ENCODE data around the gene ITGA3. TPM values are rescaled to one million over a fixed set of nuclear protein-coding genes. Genes with fewer than 3 reads are reported as not detected.

The ITGA3 gene
- total RNA-seq, 1 donor from 2014 or later, result 50.8 TPM

DNA sequence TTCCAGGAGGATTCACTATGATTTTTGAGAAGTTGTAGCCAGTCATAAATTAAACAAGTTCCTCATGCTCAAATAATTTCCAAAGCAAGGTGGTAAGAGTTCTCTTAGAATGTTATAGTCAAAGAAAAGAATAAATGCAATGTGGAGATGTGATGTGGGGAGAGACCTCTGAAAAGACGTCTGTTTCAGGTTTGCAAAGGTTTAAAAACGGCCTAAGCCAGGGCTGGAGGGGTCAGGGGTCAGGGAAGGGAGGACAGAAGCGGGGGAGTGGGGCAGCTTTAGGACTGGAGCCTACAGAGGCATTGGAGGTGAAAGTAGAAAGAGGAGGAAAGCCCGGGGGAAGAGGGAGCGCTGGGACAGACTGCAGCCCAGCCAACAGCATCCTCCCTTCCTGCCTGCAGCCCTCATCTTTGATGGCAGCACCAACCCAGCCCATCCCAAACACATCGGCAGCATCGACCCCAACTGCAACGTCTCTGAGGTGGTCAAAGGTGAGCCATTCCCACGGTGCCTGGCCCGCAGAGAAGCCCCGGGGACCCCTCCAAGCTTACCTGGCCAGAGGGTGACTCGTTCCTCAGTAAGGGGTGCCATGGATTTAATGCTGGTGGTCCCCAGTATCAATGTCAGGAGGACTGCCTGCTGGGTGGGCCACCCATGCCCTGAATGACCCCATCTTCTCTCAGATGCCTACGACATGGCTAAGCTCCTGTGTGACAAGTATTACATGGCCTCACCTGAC lies 50.7 kb downstream of the ITGA3 start:
- no peak overlapping the region for H3K4me3 ChIP-seq
- H3K27me3 ChIP-seq, result no peaks in the 10 kb centered on the region
- TF ChIP-seq POLR2AphosphoS5 (IDR thresholded peaks at IDR 0.05; ENCODE audit: insufficient read depth in 1 of 2, low read depth in 1 of 2) (no peak), POLR2A (IDR thresholded peaks at IDR 0.05) (no peak)
- TF ChIP-seq, protein P1, sequence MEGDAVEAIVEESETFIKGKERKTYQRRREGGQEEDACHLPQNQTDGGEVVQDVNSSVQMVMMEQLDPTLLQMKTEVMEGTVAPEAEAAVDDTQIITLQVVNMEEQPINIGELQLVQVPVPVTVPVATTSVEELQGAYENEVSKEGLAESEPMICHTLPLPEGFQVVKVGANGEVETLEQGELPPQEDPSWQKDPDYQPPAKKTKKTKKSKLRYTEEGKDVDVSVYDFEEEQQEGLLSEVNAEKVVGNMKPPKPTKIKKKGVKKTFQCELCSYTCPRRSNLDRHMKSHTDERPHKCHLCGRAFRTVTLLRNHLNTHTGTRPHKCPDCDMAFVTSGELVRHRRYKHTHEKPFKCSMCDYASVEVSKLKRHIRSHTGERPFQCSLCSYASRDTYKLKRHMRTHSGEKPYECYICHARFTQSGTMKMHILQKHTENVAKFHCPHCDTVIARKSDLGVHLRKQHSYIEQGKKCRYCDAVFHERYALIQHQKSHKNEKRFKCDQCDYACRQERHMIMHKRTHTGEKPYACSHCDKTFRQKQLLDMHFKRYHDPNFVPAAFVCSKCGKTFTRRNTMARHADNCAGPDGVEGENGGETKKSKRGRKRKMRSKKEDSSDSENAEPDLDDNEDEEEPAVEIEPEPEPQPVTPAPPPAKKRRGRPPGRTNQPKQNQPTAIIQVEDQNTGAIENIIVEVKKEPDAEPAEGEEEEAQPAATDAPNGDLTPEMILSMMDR (IDR thresholded peaks at IDR 0.05), result no peak
- no peak overlapping the region for H3K27ac ChIP-seq
- H3K9me3 ChIP-seq, result no peaks in the 10 kb centered on the region
- intact Hi-C loops (cut with DNase I), result no loop called here
- peaks cover 0 to 47% of the 10 kb centered on the region in 2 donors for H3K36me3 ChIP-seq
- no peak for DNase-seq (ENCODE audit: extremely low spot score in 2 of 2)
- H3K4me1 ChIP-seq, result peaks cover 29% of the 10 kb centered on the region

DNA sequence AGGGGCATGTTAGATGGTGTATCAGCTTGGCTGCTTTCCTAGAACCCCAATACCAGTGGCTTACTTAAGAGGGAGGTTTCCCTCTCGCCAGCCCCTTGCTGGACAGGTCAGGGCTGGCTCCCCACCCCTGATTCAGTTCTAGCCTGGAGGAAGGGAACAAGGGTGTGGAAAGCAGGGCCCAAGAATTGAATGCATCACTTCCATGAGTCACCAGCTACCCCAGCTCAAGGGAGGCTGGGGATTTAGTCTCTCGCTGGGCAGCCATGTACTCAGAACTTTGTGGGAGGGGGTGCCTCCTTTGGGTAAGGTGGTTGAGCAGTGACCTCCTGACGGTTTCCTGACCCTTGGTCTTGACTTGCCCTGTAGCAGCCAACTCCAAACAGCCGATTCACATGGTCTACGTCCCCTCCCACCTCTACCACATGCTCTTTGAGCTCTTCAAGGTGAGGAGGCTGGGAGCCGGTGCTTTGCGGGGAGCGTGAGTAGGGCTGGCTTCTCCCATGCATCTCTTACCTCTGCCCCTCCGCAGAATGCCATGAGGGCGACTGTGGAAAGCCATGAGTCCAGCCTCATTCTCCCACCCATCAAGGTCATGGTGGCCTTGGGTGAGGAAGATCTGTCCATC lies 52.0 kb downstream of the ITGA3 start:
- H3K4me1 ChIP-seq, result peaks cover 29% of the 10 kb centered on the region
- peak in 1 of 2 donors; percentile 28 for TF ChIP-seq POLR2AphosphoS5 (IDR thresholded peaks at IDR 0.05; ENCODE audit: insufficient read depth in 1 of 2, low read depth in 1 of 2)
- TF ChIP-seq, protein P1 (IDR thresholded peaks at IDR 0.05), result no peak
- no peak overlapping the region for H3K27ac ChIP-seq
- intact Hi-C loops (cut with DNase I), result no loop called here
- no peaks in the 10 kb centered on the region for H3K27me3 ChIP-seq
- H3K9me3 ChIP-seq, result no peaks in the 10 kb centered on the region
- DNase-seq (ENCODE audit: extremely low spot score in 2 of 2), result no peak
- H3K4me3 ChIP-seq, result no peak overlapping the region
- H3K36me3 ChIP-seq, result peaks cover 0 to 47% of the 10 kb centered on the region in 2 donors

DNA sequence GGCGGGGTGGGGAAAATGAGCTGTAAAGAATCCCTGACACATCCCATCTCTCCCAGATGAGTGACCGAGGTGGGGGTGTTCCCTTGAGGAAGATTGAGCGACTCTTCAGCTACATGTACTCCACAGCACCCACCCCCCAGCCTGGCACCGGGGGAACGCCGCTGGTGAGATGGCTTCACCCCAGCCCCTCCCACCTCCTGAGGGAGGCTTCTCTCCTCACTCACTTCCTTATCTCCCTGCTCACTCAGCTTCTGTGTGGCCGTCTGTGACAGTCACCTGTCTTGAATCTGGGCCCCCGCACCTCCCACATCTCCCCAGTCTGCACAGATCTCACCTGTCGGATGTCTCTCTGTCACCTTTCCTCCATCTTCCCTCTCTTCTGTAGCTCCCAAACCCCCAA lies 52.6 kb downstream of the ITGA3 start:
- no peak overlapping the region for H3K27ac ChIP-seq
- intact Hi-C loops (cut with DNase I), result no loop called here

DNA sequence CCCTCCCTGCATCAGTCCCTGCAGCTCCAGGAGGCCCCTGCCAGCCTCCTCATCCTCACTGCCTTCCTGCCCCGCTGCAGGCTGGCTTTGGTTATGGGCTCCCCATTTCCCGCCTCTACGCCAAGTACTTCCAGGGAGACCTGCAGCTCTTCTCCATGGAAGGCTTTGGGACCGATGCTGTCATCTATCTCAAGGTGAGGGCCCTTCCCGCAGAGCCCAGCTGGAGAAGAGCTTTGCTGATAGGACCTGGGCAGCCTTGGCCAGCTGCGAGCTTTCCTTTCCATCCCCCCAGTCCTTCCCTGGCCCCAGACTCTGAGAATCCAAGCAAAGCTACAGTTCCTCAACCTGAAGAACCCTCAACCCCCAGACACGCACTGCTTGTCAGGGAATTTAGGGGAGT lies 53.3 kb downstream of the ITGA3 start:
- intact Hi-C loops (cut with DNase I), result no loop called here
- no peaks in the 10 kb centered on the region for H3K27me3 ChIP-seq
- peaks cover 25% of the 10 kb centered on the region for H3K4me1 ChIP-seq
- H3K27ac ChIP-seq, result no peak overlapping the region
- peaks cover 0 to 47% of the 10 kb centered on the region in 2 donors for H3K36me3 ChIP-seq
- TF ChIP-seq, protein P1 (IDR thresholded peaks at IDR 0.05), result no peak
- TF ChIP-seq POLR2AphosphoS5 (IDR thresholded peaks at IDR 0.05; ENCODE audit: insufficient read depth in 1 of 2, low read depth in 1 of 2) (no peak), POLR2A (IDR thresholded peaks at IDR 0.05) (no peak)
- DNase-seq (ENCODE audit: extremely low spot score in 2 of 2), result no peak
- no peaks in the 10 kb centered on the region for H3K9me3 ChIP-seq
- H3K4me3 ChIP-seq, result no peak overlapping the region

More for the DNA sequence above, 52.6 kb downstream of the ITGA3 start:
- Histone ChIP-seq H3K4me3 (no peak overlapping the region), H3K27me3 (no peaks in the 10 kb centered on the region), H3K9me3 (no peaks in the 10 kb centered on the region), H3K36me3 (peaks cover 0 to 47% of the 10 kb centered on the region in 2 donors), H3K4me1 (peaks cover 24% of the 10 kb centered on the region)
- no peak for TF ChIP-seq POLR2AphosphoS5 (IDR thresholded peaks at IDR 0.05; ENCODE audit: insufficient read depth in 1 of 2, low read depth in 1 of 2)
- no peak for DNase-seq (ENCODE audit: extremely low spot score in 2 of 2)

DNA sequence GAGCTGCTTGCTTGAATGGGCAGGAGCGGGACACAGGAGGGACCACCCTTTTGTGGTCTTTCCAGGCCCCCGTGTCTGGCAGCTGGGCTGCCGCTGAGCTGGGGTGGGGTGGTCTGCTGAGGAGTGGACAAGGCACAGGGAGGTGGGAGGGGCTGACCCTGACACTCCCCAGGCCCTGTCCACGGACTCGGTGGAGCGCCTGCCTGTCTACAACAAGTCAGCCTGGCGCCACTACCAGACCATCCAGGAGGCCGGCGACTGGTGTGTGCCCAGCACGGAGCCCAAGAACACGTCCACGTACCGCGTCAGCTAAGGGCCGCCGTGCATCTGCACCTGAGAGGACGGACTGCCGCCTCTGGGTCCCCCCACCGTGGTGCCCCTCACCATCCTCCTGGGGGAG lies 53.9 kb downstream of the ITGA3 start:
- Histone ChIP-seq H3K27me3 (no peaks in the 10 kb centered on the region), H3K9me3 (no peaks in the 10 kb centered on the region), H3K4me3 (no peak overlapping the region), H3K36me3 (peaks cover 0 to 47% of the 10 kb centered on the region in 2 donors), H3K4me1 (peaks cover 25% of the 10 kb centered on the region), H3K27ac (no peak overlapping the region)
- TF ChIP-seq, protein P1 (IDR thresholded peaks at IDR 0.05), result no peak
- no peak for TF ChIP-seq POLR2A (IDR thresholded peaks at IDR 0.05)
- TF ChIP-seq POLR2AphosphoS5 (IDR thresholded peaks at IDR 0.05; ENCODE audit: insufficient read depth in 1 of 2, low read depth in 1 of 2), result no peak
- intact Hi-C loops (cut with DNase I), result loop anchor here (10.0 kb wide), 1 partner anchor 185 kb away; no protein-coding TSS in a partner anchor
- no peak for DNase-seq (ENCODE audit: extremely low spot score in 2 of 2)
